Heart right ventricle (tissue), 16 donors: Measurements from ENCODE around the gene DNAH6. TPM values are rescaled to one million over a fixed set of nuclear protein-coding genes. Genes with fewer than 3 reads are reported as not detected.

Experiments used
- ATAC-seq, 8 donors: fragments of 200-7000 bp; cut with Tn5 transposase; one replicate each; pipeline ENCODE4 v1.9.1; 2020; ENCODE audit warnings: mild to moderate bottlenecking in 8 of 8, moderate library complexity in 8 of 8, moderate number of reproducible peaks in 1 of 8
- DNase-seq, 2 donors: peaks; one replicate each; pipeline ENCODE4 v3.0.0-alpha.2; 2020
- H3K27ac ChIP-seq, 10 donors: fragments of 200-600 bp; sonication (generic) in 2 of 10; one replicate each; pipeline versions ENCODE4 v1.5.0 to v1.8.0; 2020 to 2022; ENCODE audit warnings: mild to moderate bottlenecking in 3 of 10
- H3K27me3 ChIP-seq, 7 donors: fragments of 200-600 bp; one replicate each; pipeline ENCODE4 v1.8.0; 2021 to 2022; ENCODE audit warnings: mild to moderate bottlenecking in 2 of 7
- H3K36me3 ChIP-seq, 9 donors: fragments of 200-600 bp; sonication (generic) in 1 of 9; one replicate each; pipeline versions ENCODE4 v1.5.0 to v1.8.0; 2020 to 2022; ENCODE audit warnings: mild to moderate bottlenecking in 2 of 9
- H3K4me1 ChIP-seq, 9 donors: fragments of 200-600 bp; sonication (generic) in 1 of 9; one replicate each; pipeline versions ENCODE4 v1.5.0 to v1.8.0; 2020 to 2022; ENCODE audit warnings: mild to moderate bottlenecking in 4 of 9
- H3K4me3 ChIP-seq, 10 donors: fragments of 200-600 bp; sonication (generic) in 2 of 10; one replicate each; pipeline versions ENCODE4 v1.5.0 to v1.8.0; 2020 to 2022; ENCODE audit warnings: mild to moderate bottlenecking in 7 of 10, moderate library complexity in 2 of 10
- H3K9me3 ChIP-seq, 11 donors: fragments of 200-600 bp in 10 of 11; sonication (generic) in 2 of 11; one replicate each; pipeline versions ENCODE4 v1.5.0 to v1.8.0; 2013 to 2022; ENCODE audit warnings: mild to moderate bottlenecking in 2 of 11, control low read depth in 1 of 11, moderate library complexity in 1 of 11
- WGBS, 2 donors: extraction: QIAGEN DNeasy Blood & Tissue Kit; methylation state at CpG; one replicate each; pipeline ENCODE4 v1.1.7; 2013; ENCODE audit warnings: inconsistent platforms in 1 of 2; 5-methylcytosine and 5-hydroxymethylcytosine counted together
- intact Hi-C, 10 donors: fragments of 100-400 bp; cut with DNase I; formaldehyde crosslinking; loops; one replicate each; pipeline versions ENCODE4 v1.11.1 to v1.14.2; 2022
- polyA plus RNA-seq, 2 donors: library from polyadenylated mRNA; stranded (reverse); fragments of 200-250 nt; gene quantifications; one replicate each; pipeline ENCODE4 v1.2.3, GENCODE V29; 2013
- total RNA-seq, 10 donors: library from RNA; stranded (reverse); fragmentation: NEBNext Ultra II Directional in 3 of 10; extraction: Animal tissue kit (Norgen Biotek cat#: 25700) in 3 of 10; gene quantifications; one replicate each; pipeline versions ENCODE4 v1.2.1 to v1.2.4, GENCODE V29; 2021 to 2023
- TF ChIP-seq, protein P1 (sequence below), 9 donors: fragments of 200-600 bp; sonication (generic) in 2 of 9; IDR thresholded peaks; one replicate each; pipeline versions ENCODE4 v1.5.0 to v1.8.0; 2021 to 2022; ENCODE audit warnings: antibody characterized with exemption in 9 of 9, mild to moderate bottlenecking in 5 of 9, moderate library complexity in 1 of 9
- donor health status: Arrhythmogenic right ventricular cardiomyopathy.
- donor health status: ischemic (EF 13 %, LVEDD 7.1; RV severe dilation, severe dysfunction).
- donor health status: healthy with polysubstance abuse.
- donor health status: DM: no; HTN: yes; CAD: no.
- donor health status: DM: no; HTN: no; CAD: no.
- donor health status: ischemic (EF 25% LVEDD 6.9; RV normal size, moderate dysfunction).
- donor health status: ischemic (EF 25% LVEDD 5.7; RV mildly dilated, moderate dysfunction).
- donor health status: healthy.
- donor health status: DM: yes; HTN: yes; CAD: no.
- donor health status: Ischemic cardiomyopathy.
- donor health status: ischemic (EF 35%, LVEDD 5.7; RV mildly dilated, moderate dysfunction).
- donor health status: nonischemic (EF 11% LVEDD 7.7; RV severe dilation, severe dysfunction).
- donor health status: DM: yes; HTN: yes; CAD: no.
- donor health status: PGD.
- donor health status: ischemic (EF 29% LVEDD 5.4; RV normal size, mild dysfunction).
- donor health status: nonischemic (EF 23%, LVEDD 6.1; RV moderate dilation, normal function).

The DNAH6 gene
- total and polyA plus RNA-seq, 12 donors, result 0.03 to 0.49 (median 0.23) TPM; not detected in 1

DNA sequence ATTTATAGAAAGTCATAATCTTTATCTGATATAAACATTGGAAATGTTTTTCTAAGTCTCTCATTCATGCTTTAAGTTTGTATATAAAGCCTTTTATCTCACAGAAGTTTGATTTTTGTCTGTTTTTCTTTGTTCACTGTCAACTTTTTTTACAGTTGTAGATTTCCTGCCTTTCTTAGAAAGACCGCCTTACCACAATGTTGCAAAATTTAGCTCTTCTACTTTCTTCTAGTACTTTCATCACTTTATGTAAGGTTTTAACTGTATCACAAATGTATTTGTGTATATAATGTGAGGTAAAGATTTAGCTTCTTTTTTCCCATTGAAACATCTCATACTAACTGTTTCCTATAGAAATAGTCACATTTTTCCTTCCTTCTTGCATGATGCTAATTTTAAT is 136.1 kb downstream of the DNAH6 start:
- Histone ChIP-seq H3K9me3 (no peaks in the 10 kb centered on the region), H3K4me3 (no peak overlapping the region), H3K27me3 (no peaks in the 10 kb centered on the region), H3K27ac (no peak overlapping the region), H3K36me3 (no peaks in the 10 kb centered on the region), H3K4me1 (peaks cover 0 to 9% (median 0%) of the 10 kb centered on the region in 9 donors)
- DNase-seq (no peak), ATAC-seq (no peak)
- 72 to 75% methylated on average over 1 of the region's 1 CpG for WGBS, 2 donors
- intact Hi-C loops, result no loop called here
- TF ChIP-seq, protein P1, sequence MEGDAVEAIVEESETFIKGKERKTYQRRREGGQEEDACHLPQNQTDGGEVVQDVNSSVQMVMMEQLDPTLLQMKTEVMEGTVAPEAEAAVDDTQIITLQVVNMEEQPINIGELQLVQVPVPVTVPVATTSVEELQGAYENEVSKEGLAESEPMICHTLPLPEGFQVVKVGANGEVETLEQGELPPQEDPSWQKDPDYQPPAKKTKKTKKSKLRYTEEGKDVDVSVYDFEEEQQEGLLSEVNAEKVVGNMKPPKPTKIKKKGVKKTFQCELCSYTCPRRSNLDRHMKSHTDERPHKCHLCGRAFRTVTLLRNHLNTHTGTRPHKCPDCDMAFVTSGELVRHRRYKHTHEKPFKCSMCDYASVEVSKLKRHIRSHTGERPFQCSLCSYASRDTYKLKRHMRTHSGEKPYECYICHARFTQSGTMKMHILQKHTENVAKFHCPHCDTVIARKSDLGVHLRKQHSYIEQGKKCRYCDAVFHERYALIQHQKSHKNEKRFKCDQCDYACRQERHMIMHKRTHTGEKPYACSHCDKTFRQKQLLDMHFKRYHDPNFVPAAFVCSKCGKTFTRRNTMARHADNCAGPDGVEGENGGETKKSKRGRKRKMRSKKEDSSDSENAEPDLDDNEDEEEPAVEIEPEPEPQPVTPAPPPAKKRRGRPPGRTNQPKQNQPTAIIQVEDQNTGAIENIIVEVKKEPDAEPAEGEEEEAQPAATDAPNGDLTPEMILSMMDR (IDR thresholded peaks at IDR 0.05), result no peak

GRCh38 chr2:84653302-84653701 is 137.0 kb downstream of the DNAH6 start:
- no peak for DNase-seq
- Histone ChIP-seq H3K27ac (no peak overlapping the region), H3K4me3 (no peak overlapping the region), H3K36me3 (no peaks in the 10 kb centered on the region), H3K4me1 (peaks cover 0 to 9% (median 0%) of the 10 kb centered on the region in 9 donors), H3K9me3 (no peaks in the 10 kb centered on the region), H3K27me3 (no peaks in the 10 kb centered on the region)
- TF ChIP-seq, protein P1 (IDR thresholded peaks at IDR 0.05), result no peak
- 83 to 96% methylated on average over 3 of the region's 3 CpGs for WGBS, 2 donors
- ATAC-seq, result no peak
- intact Hi-C loops, result no loop called here

GRCh38 chr2:84654414-84654813 is 138.1 kb downstream of the DNAH6 start:
- H3K4me1 ChIP-seq, result peaks cover 0 to 5% (median 0%) of the 10 kb centered on the region in 9 donors
- no peak overlapping the region for H3K4me3 ChIP-seq
- DNase-seq, result no peak
- ATAC-seq, result no peak
- H3K9me3 ChIP-seq, result no peaks in the 10 kb centered on the region
- H3K27ac ChIP-seq, result no peak overlapping the region
- 76 to 81% methylated on average over 3 of the region's 3 CpGs for WGBS, 2 donors
- intact Hi-C loops, result no loop called here
- TF ChIP-seq, protein P1 (IDR thresholded peaks at IDR 0.05), result no peak
- H3K36me3 ChIP-seq, result no peaks in the 10 kb centered on the region
- no peaks in the 10 kb centered on the region for H3K27me3 ChIP-seq

GRCh38 chr2:84669122-84669521 is 152.8 kb downstream of the DNAH6 start:
- Histone ChIP-seq H3K36me3 (no peaks in the 10 kb centered on the region), H3K27ac (no peak overlapping the region), H3K4me1 (no peaks in the 10 kb centered on the region), H3K27me3 (no peaks in the 10 kb centered on the region), H3K9me3 (peaks cover 0 to 5% (median 0%) of the 10 kb centered on the region in 11 donors), H3K4me3 (no peak overlapping the region)
- WGBS, 2 donors, result 85 to 93% methylated on average over 5 of the region's 5 CpGs
- ATAC-seq, result no peak
- no peak for DNase-seq
- intact Hi-C loops, result no loop called here
- TF ChIP-seq, protein P1 (IDR thresholded peaks at IDR 0.05), result no peak
